SK-N-SH treated with all-trans-retinoic acid at 6 μM for 48 hours (cell line): ENCODE measurements around the gene ABO.

ENCODE experiments used
- ATAC-seq: fragments of 200-7000 bp; cut with Tn5 transposase; 3 replicates; pipeline ENCODE4 v1.9.1; 2020; ENCODE audit warnings: mild to moderate bottlenecking, moderate library complexity
- ARNTL ChIP-seq: fragments of 450-650 bp; formaldehyde crosslinking; IDR thresholded peaks from 2 replicates; pipeline ENCODE4 v1.5.0; 2020; ENCODE audit warnings: low read depth, mild to moderate bottlenecking, moderate library complexity, borderline replicate concordance
- CSDC2 ChIP-seq: fragments of 250-450 bp; sonication (Bioruptor Pico); IDR thresholded peaks from 2 replicates; pipeline ENCODE4 v1.5.0; 2020; ENCODE audit warnings: mild to moderate bottlenecking, moderate library complexity
- GLIS3 ChIP-seq: fragments of 250-450 bp; sonication (Bioruptor Pico); IDR thresholded peaks from 2 replicates; pipeline ENCODE4 v1.5.0; 2020; ENCODE audit warnings: mild to moderate bottlenecking, moderate library complexity
- ISL1 ChIP-seq: fragments of 250-450 bp; sonication (Bioruptor Pico); IDR thresholded peaks from 2 replicates; pipeline ENCODE4 v2.1.2; 2022; ENCODE audit warnings: mild to moderate bottlenecking, moderate library complexity
- OSR1 ChIP-seq: fragments of 250-450 bp; sonication (Bioruptor Pico); IDR thresholded peaks from 2 replicates; pipeline ENCODE4 v1.8.0; 2022; ENCODE audit warnings: moderate library complexity, mild to moderate bottlenecking, inconsistent platforms
- PPARA ChIP-seq: fragments of 250-450 bp; sonication (Bioruptor Pico); IDR thresholded peaks from 2 replicates; pipeline ENCODE4 v1.5.0; 2020; ENCODE audit warnings: mild to moderate bottlenecking, borderline replicate concordance
- RARB ChIP-seq: fragments of 250-450 bp; sonication (Bioruptor Pico); IDR thresholded peaks from 2 replicates; pipeline ENCODE4 v1.8.0; 2021; ENCODE audit warnings: mild to moderate bottlenecking, moderate library complexity
- SNAI2 ChIP-seq: fragments of 250-450 bp; sonication (Bioruptor Pico); IDR thresholded peaks from 2 replicates; pipeline ENCODE4 v1.5.0; 2020; ENCODE audit warnings: mild to moderate bottlenecking, moderate library complexity
- TCF4 ChIP-seq: fragments of 250-450 bp; sonication (Bioruptor Pico); IDR thresholded peaks from 2 replicates; pipeline ENCODE4 v1.8.0; 2021; ENCODE audit warnings: mild to moderate bottlenecking, moderate library complexity, borderline replicate concordance
- ZFP3 ChIP-seq: fragments of 250-450 bp; sonication (Bioruptor Pico); IDR thresholded peaks from 2 replicates; pipeline ENCODE4 v1.5.0; 2020; ENCODE audit warnings: mild to moderate bottlenecking, moderate library complexity
- ZFP30 ChIP-seq: fragments of 450-650 bp; formaldehyde crosslinking; IDR thresholded peaks from 2 replicates; pipeline ENCODE4 v1.5.0; 2022; ENCODE audit warnings: mild to moderate bottlenecking, moderate library complexity
- ZNF70 ChIP-seq: fragments of 450-650 bp; formaldehyde crosslinking; IDR thresholded peaks from 2 replicates; pipeline ENCODE4 v1.5.0; 2020; ENCODE audit warnings: mild to moderate bottlenecking, moderate library complexity
- ZNF8 ChIP-seq: fragments of 450-650 bp; formaldehyde crosslinking; IDR thresholded peaks from 2 replicates; pipeline ENCODE4 v1.5.0; 2020; ENCODE audit warnings: mild to moderate bottlenecking, moderate library complexity
- TF ChIP-seq, protein P1 (sequence below): fragments of 250-450 bp; sonication (Bioruptor Pico); IDR thresholded peaks from 2 replicates; pipeline ENCODE4 v1.5.1; 2020; ENCODE audit warnings: low read depth, mild to moderate bottlenecking, moderate library complexity
- TF ChIP-seq, protein P2 (sequence below): fragments of 250-450 bp; sonication (Bioruptor Pico); IDR thresholded peaks from 2 replicates; pipeline ENCODE4 v1.5.1; 2021; ENCODE audit warnings: mild to moderate bottlenecking, moderate library complexity
- TF ChIP-seq, protein P3 (sequence below): fragments of 250-450 bp; sonication (Bioruptor Pico); IDR thresholded peaks from 2 replicates; pipeline ENCODE4 v1.5.0; 2020; ENCODE audit warnings: mild to moderate bottlenecking, moderate library complexity
- TF ChIP-seq, protein P4 (sequence below): fragments of 250-450 bp; sonication (Bioruptor Pico); IDR thresholded peaks from 2 replicates; pipeline ENCODE4 v1.8.0; 2020; ENCODE audit warnings: mild to moderate bottlenecking, moderate library complexity, borderline replicate concordance

Gene ABO

DNA sequence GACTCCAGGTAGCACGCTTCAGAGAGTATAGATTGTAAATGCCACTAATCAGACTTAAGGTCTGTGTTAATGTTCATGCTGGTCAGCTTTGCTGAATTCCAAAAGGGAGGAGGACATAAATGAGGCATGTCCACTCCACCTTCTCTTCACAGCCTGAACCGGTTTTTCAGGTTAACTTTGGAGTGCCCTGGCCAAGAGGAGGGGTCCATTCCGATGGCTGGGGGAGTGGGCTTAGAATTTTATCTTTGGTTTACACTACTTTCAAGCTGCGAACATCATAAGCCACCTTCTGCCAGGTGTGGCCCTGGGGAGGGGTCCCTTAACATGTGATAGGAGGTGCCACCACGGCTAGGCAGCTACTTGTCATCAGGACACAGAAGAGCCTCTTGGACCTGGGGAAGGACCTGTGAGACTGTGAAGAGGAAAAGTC lies 24.2 kb downstream of the ABO start:
- TF ChIP-seq, protein P1, sequence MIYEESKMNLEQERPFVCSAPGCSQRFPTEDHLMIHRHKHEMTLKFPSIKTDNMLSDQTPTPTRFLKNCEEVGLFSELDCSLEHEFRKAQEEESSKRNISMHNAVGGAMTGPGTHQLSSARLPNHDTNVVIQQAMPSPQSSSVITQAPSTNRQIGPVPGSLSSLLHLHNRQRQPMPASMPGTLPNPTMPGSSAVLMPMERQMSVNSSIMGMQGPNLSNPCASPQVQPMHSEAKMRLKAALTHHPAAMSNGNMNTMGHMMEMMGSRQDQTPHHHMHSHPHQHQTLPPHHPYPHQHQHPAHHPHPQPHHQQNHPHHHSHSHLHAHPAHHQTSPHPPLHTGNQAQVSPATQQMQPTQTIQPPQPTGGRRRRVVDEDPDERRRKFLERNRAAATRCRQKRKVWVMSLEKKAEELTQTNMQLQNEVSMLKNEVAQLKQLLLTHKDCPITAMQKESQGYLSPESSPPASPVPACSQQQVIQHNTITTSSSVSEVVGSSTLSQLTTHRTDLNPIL (CRISPR knock-in tag): no peak
- TF ChIP-seq GLIS3 (CRISPR knock-in tag) (no peak), TCF4 (no peak), ARNTL (no peak), ZNF70 (no peak), ZFP3 (no peak), OSR1 (CRISPR knock-in tag) (no peak), SNAI2 (CRISPR knock-in tag) (no peak), ZFP30 (CRISPR knock-in tag) (no peak), ZNF8 (CRISPR knock-in tag) (no peak), RARB (CRISPR knock-in tag) (no peak), PPARA (no peak)
- TF ChIP-seq, protein P2, sequence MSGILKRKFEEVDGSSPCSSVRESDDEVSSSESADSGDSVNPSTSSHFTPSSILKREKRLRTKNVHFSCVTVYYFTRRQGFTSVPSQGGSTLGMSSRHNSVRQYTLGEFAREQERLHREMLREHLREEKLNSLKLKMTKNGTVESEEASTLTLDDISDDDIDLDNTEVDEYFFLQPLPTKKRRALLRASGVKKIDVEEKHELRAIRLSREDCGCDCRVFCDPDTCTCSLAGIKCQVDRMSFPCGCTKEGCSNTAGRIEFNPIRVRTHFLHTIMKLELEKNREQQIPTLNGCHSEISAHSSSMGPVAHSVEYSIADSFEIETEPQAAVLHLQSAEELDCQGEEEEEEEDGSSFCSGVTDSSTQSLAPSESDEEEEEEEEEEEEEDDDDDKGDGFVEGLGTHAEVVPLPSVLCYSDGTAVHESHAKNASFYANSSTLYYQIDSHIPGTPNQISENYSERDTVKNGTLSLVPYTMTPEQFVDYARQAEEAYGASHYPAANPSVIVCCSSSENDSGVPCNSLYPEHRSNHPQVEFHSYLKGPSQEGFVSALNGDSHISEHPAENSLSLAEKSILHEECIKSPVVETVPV (CRISPR knock-in tag): no peak
- TF ChIP-seq, protein P3, sequence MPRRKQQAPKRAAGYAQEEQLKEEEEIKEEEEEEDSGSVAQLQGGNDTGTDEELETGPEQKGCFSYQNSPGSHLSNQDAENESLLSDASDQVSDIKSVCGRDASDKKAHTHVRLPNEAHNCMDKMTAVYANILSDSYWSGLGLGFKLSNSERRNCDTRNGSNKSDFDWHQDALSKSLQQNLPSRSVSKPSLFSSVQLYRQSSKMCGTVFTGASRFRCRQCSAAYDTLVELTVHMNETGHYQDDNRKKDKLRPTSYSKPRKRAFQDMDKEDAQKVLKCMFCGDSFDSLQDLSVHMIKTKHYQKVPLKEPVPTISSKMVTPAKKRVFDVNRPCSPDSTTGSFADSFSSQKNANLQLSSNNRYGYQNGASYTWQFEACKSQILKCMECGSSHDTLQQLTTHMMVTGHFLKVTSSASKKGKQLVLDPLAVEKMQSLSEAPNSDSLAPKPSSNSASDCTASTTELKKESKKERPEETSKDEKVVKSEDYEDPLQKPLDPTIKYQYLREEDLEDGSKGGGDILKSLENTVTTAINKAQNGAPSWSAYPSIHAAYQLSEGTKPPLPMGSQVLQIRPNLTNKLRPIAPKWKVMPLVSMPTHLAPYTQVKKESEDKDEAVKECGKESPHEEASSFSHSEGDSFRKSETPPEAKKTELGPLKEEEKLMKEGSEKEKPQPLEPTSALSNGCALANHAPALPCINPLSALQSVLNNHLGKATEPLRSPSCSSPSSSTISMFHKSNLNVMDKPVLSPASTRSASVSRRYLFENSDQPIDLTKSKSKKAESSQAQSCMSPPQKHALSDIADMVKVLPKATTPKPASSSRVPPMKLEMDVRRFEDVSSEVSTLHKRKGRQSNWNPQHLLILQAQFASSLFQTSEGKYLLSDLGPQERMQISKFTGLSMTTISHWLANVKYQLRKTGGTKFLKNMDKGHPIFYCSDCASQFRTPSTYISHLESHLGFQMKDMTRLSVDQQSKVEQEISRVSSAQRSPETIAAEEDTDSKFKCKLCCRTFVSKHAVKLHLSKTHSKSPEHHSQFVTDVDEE (CRISPR knock-in tag): no peak
- ATAC-seq: no peak

DNA sequence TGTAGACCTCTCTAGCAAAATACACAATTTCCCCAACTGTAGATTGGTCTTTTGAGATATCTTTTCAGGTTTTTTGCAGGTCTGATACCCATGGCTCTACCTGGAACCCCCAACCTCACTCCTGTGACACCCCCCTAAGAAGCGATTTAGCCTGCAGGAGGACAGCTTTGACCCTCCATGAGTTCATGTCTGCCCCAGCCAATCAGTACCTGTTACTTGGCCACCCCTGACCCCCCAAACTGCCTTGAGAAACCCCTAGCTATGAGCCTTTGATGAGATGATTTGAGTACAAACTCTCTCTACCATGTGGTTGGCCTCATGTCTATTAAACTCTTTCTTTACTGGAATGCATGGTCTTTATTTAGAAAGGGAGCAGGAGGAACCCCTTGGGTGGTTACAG lies 25.7 kb downstream of the ABO start:
- no peak for ATAC-seq
- TF ChIP-seq TCF4 (no peak), ZNF8 (CRISPR knock-in tag) (no peak)
- TF ChIP-seq, protein P4, sequence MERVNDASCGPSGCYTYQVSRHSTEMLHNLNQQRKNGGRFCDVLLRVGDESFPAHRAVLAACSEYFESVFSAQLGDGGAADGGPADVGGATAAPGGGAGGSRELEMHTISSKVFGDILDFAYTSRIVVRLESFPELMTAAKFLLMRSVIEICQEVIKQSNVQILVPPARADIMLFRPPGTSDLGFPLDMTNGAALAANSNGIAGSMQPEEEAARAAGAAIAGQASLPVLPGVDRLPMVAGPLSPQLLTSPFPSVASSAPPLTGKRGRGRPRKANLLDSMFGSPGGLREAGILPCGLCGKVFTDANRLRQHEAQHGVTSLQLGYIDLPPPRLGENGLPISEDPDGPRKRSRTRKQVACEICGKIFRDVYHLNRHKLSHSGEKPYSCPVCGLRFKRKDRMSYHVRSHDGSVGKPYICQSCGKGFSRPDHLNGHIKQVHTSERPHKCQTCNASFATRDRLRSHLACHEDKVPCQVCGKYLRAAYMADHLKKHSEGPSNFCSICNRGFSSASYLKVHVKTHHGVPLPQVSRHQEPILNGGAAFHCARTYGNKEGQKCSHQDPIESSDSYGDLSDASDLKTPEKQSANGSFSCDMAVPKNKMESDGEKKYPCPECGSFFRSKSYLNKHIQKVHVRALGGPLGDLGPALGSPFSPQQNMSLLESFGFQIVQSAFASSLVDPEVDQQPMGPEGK (CRISPR knock-in tag): no peak
- TF ChIP-seq, all 23 proteins: peak for 0

DNA sequence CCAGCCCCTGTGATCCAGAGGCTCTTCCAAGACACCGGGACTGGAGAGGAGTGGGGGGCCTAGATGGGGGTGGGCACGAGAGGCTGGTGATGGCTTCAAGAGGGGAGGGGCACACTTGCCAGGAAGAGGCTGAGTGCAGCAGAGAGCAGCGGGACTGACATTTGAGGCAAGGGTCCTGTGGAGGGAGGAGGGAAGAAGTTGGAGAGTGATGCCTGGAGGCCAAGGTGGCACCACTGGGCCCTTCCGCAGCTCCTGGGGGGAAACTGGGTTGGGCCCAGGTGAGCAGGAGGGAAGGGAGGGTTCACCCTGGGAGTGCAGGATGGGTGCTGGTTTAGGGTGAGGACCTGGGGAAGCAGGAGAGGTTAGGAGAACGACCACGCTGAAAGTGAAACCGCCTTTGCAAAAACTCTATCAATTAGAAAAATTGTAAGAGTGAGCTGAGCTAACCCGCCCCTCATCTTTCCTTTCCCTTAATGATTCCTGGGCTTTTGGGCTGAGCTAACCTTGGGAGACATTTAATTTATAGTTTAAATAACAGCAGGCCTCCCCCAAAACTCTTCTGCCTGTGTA lies 26.2 kb downstream of the ABO start:
- no peak for ATAC-seq
- TF ChIP-seq TCF4 (no peak), ARNTL (no peak), CSDC2 (no peak), ZFP3 (no peak), ISL1 (no peak), RARB (CRISPR knock-in tag) (no peak), SNAI2 (CRISPR knock-in tag) (no peak)
- TF ChIP-seq, protein P3 (CRISPR knock-in tag): no peak
- TF ChIP-seq, protein P2 (CRISPR knock-in tag): no peak
- TF ChIP-seq, protein P4 (CRISPR knock-in tag): no peak
- TF ChIP-seq, protein P1 (CRISPR knock-in tag): no peak
